Spleen (tissue), 11 donors: ENCODE results near the gene GSG1L2. TPM values are rescaled to one million over a fixed set of nuclear protein-coding genes. Genes with fewer than 3 reads are reported as not detected.

Experiments used
- DNase-seq: peaks from one replicate; pipeline ENCODE4 v3.0.0-alpha.2; 2020
- H3K27ac ChIP-seq, 8 donors: fragments of 200-600 bp; sonication (generic) in 7 of 8; 1 replicate in 4 of 8; 2 replicates in 4 of 8; pipeline versions ENCODE4 v1.5.0 to v1.8.0; 2016 to 2021; ENCODE audit warnings: inconsistent platforms in 4 of 8, mild to moderate bottlenecking in 4 of 8, moderate library complexity in 1 of 8
- H3K27me3 ChIP-seq, 7 donors: fragments of 200-600 bp; sonication (generic) in 6 of 7; replicated peaks in 1 of 7; 1 replicate in 4 of 7; 2 replicates in 3 of 7; pipeline versions ENCODE4 v1.5.0 to v1.8.0; 2016 to 2021; ENCODE audit warnings: inconsistent platforms in 3 of 7, mild to moderate bottlenecking in 1 of 7
- H3K36me3 ChIP-seq, 6 donors: fragments of 200-600 bp; sonication (generic) in 5 of 6; 1 replicate in 4 of 6; 2 replicates in 2 of 6; pipeline versions ENCODE4 v1.5.0 to v1.8.0; 2016 to 2021; ENCODE audit warnings: inconsistent platforms in 2 of 6
- H3K4me1 ChIP-seq, 6 donors: fragments of 200-600 bp; sonication (generic) in 5 of 6; 1 replicate in 3 of 6; 2 replicates in 3 of 6; pipeline versions ENCODE4 v1.5.0 to v1.8.0; 2016 to 2021; ENCODE audit warnings: inconsistent platforms in 3 of 6
- H3K4me3 ChIP-seq, 8 donors: fragments of 200-600 bp; sonication (generic) in 7 of 8; 1 replicate in 4 of 8; 2 replicates in 4 of 8; pipeline versions ENCODE4 v1.5.0 to v1.8.0; 2016 to 2021; ENCODE audit warnings: inconsistent platforms in 4 of 8, mild to moderate bottlenecking in 4 of 8, moderate library complexity in 2 of 8
- H3K9me3 ChIP-seq, 8 donors: fragments of 200-600 bp; sonication (generic) in 7 of 8; 1 replicate in 4 of 8; 2 replicates in 4 of 8; pipeline versions ENCODE4 v1.5.0 to v1.8.0; 2016 to 2021; ENCODE audit warnings: inconsistent platforms in 4 of 8
- CTCF ChIP-seq, 11 experiments: fragments of 200-600 bp in 7 of 11; fragments of 450-650 bp in 4 of 11; sonication (generic) in 4 of 11; IDR thresholded peaks in 8 of 11; conservative IDR thresholded peaks in 3 of 11; 1 replicate in 7 of 11; 2 replicates in 4 of 11; pipeline versions ENCODE4 v1.4.0 to v1.8.0; 2016 to 2021; ENCODE audit warnings: antibody characterized with exemption in 11 of 11, inconsistent platforms in 4 of 11, mild to moderate bottlenecking in 1 of 11
- POLR2A ChIP-seq, 3 donors: fragments of 450-650 bp; IDR thresholded peaks; one replicate each; pipeline ENCODE4 v1.5.1; 2017; ENCODE audit warnings: antibody characterized with exemption in 3 of 3, mild to moderate bottlenecking in 1 of 3
- POLR2AphosphoS5 ChIP-seq, 3 donors: sonication (generic); formaldehyde crosslinking; IDR thresholded peaks; one replicate each; pipeline ENCODE4 v1.5.1; 2017; ENCODE audit warnings: antibody characterized with exemption in 3 of 3
- WGBS, 5 donors: extraction: QIAGEN DNeasy Blood & Tissue Kit in 3 of 5; methylation state at CpG; one replicate each; pipeline versions ENCODE4 v1.1.5 to v1.1.7; 2013 to 2018; 5-methylcytosine and 5-hydroxymethylcytosine counted together
- intact Hi-C: fragments of 100-400 bp; cut with DNase I; formaldehyde crosslinking; loops from one replicate; pipeline ENCODE4 v1.15.0; 2023; ENCODE audit warnings: low total_unique reads
- polyA plus RNA-seq, 3 donors: library from polyadenylated mRNA; stranded (reverse); fragments of 200-250 nt; gene quantifications; one replicate each; pipeline ENCODE4 v1.2.1, GENCODE V29; 2013
- total RNA-seq, 7 donors: library from RNA; depleted of rRNA in 3 of 7; stranded (reverse); fragments of >200 nt in 3 of 7; fragmentation: NEBNext Ultra II Directional in 4 of 7; extraction: Animal tissue kit (Norgen Biotek cat#: 25700) in 4 of 7; gene quantifications; one replicate each; pipeline versions ENCODE4 v1.1.0 to v1.2.1, GENCODE V29; 2016 to 2021
- donor health status: healthy with polysubstance abuse.
- donor health status: DM: no; HTN: no; CAD: no; lungs with moderate emphysema.
- donor health status: DM: no; HTN: no; CAD: no.
- donor health status: Bipolar disorder and iron deficiency.
- donor health status: healthy.
- donor health status: DM: no; HTN: no; CAD: no.
- donor health status: DM: yes; HTN: yes; CAD: no.

The GSG1L2 gene
- total and polyA plus RNA-seq, 10 donors = not detected

- Histone ChIP-seq H3K27ac (no peak overlapping the region), H3K4me1 (no peaks in the 10 kb centered on the region), H3K9me3 (no peaks in the 10 kb centered on the region), H3K4me3 (no peak overlapping the region), H3K36me3 (no peaks in the 10 kb centered on the region), H3K27me3 (peaks cover 0 to 27% (median 0%) of the 10 kb centered on the region in 7 donors)
- DNase-seq = no peak
- intact Hi-C loops = no loop called here
- WGBS, 5 donors = 77 to 89% (median 86%) methylated on average over 3 of the region's 3 CpGs
- no peak for TF ChIP-seq POLR2A (IDR thresholded peaks at IDR 0.05)
- TF ChIP-seq CTCF (IDR thresholded peaks at IDR 0.05 in 8 of 11, conservative IDR thresholded peaks at IDR 0.05 in 3 of 11) = no peak
- no peak for TF ChIP-seq POLR2AphosphoS5 (IDR thresholded peaks at IDR 0.05)
Measured at GRCh38 chr17:9798008-9798407, 23.9 kb downstream of the GSG1L2 start.

DNA sequence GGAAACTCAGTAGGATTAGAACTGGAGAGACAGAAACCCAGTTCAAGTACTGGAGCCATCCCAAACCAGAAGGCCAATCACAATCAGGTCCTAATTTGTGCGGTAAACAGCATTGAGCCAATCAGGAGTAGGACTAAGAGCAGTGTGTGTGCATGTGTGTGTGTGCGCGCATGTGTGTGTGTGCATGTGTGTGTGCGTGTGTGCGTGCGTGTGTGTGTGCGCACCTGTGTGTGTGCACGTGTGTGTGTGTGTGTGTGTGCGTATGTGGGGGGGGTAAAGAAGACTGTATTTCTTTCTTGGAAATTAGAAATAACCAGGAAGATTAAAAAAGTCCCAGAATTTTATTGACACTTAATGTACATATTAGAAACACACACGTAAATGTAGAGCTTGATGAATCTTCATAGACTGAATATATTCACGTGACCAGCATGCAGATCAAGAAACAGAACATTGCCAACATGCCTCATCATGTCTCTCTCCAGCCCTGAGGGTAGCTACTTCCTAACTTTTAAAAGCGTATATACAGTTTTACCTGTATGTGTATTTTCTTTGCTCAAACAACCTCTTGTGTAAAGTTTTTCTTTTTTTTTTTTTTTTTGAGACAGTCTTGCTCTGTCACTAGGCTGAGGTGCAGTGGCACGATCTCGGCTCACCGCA is 29.6 kb downstream of the GSG1L2 start:
- H3K9me3 ChIP-seq = no peaks in the 10 kb centered on the region
- no peak for DNase-seq
- H3K27ac ChIP-seq = no peak overlapping the region
- WGBS, 5 donors = 92 to 97% (median 93%) methylated on average over 15 of the region's 15 CpGs
- no peak overlapping the region for H3K4me3 ChIP-seq
- H3K4me1 ChIP-seq = no peaks in the 10 kb centered on the region
- peaks cover 0 to 12% (median 0%) of the 10 kb centered on the region in 7 donors for H3K27me3 ChIP-seq
- intact Hi-C loops = no loop called here
- no peaks in the 10 kb centered on the region for H3K36me3 ChIP-seq
- TF ChIP-seq POLR2A (IDR thresholded peaks at IDR 0.05) (no peak), POLR2AphosphoS5 (IDR thresholded peaks at IDR 0.05) (no peak), CTCF (IDR thresholded peaks at IDR 0.05 in 8 of 11, conservative IDR thresholded peaks at IDR 0.05 in 3 of 11) (no peak)

- TF ChIP-seq POLR2A (IDR thresholded peaks at IDR 0.05) = no peak
- no peak for TF ChIP-seq POLR2AphosphoS5 (IDR thresholded peaks at IDR 0.05)
- TF ChIP-seq CTCF (IDR thresholded peaks at IDR 0.05 in 8 of 11, conservative IDR thresholded peaks at IDR 0.05 in 3 of 11) = no peak
- Histone ChIP-seq H3K36me3 (no peaks in the 10 kb centered on the region), H3K4me3 (no peak within 1 kb of the TSS), H3K4me1 (no peaks in the 10 kb centered on the region), H3K9me3 (no peaks in the 10 kb centered on the region), H3K27ac (no peak within 1 kb of the TSS), H3K27me3 (peaks cover 0 to 18% (median 0%) of the 10 kb centered on the region in 7 donors)
- intact Hi-C loops = no loop called here
- WGBS, 5 donors = 77 to 83% (median 79%) methylated on average over 13 to 15 of the region's 15 CpGs
- no peak for DNase-seq
Measured at GRCh38 chr17:9790889-9791876, 30.7 kb downstream of the GSG1L2 start, which contains the start of gene DHRS7C. DHRS7C (minus strand) TSS chr17:9791592; CDS start chr17:9791284, 308 bp downstream.

- Histone ChIP-seq H3K4me3 (no peak overlapping the region), H3K9me3 (no peaks in the 10 kb centered on the region), H3K4me1 (no peaks in the 10 kb centered on the region), H3K36me3 (no peaks in the 10 kb centered on the region), H3K27ac (no peak overlapping the region), H3K27me3 (peaks cover 0 to 18% (median 0%) of the 10 kb centered on the region in 7 donors)
- no peak for DNase-seq
- TF ChIP-seq CTCF (IDR thresholded peaks at IDR 0.05 in 8 of 11, conservative IDR thresholded peaks at IDR 0.05 in 3 of 11) = no peak
- WGBS, 5 donors = 73 to 84% (median 77%) methylated on average over 4 of the region's 4 CpGs
- intact Hi-C loops = no loop called here
Measured at GRCh38 chr17:9790316-9790715, 31.6 kb downstream of the GSG1L2 start.
